Measurements from ENCODE around the gene TMEM203.

TMEM203 gene

GRCh38 chr9:137163365-137163715, 42.1 kb downstream of the TMEM203 start:
- DNase-seq: no peak

GRCh38 chr9:137162505-137163364, 42.7 kb downstream of the TMEM203 start:
- DNase-seq: no peak

GRCh38 chr9:137161558-137162486, 43.6 kb downstream of the TMEM203 start:
- no peak for DNase-seq

- DNase-seq: no peak
Measured at GRCh38 chr9:137160716-137161557, 44.5 kb downstream of the TMEM203 start.

- no peak for DNase-seq
Measured at GRCh38 chr9:137160054-137160425, 45.4 kb downstream of the TMEM203 start.

GRCh38 chr9:137159105-137160053, 46.1 kb downstream of the TMEM203 start:
- no peak for DNase-seq

GRCh38 chr9:137158625-137159024, 46.8 kb downstream of the TMEM203 start:
- no peak for DNase-seq

- no peak for DNase-seq
Measured at GRCh38 chr9:137157618-137158415, 47.6 kb downstream of the TMEM203 start.

GRCh38 chr9:137156567-137157375, 48.7 kb downstream of the TMEM203 start:
- peak; percentile 27 for DNase-seq

Data from CD4-positive, alpha-beta T cell treated with Interferon gamma for 1 hour (primary cell).